ENCODE results near the gene ZBTB7C.

ZBTB7C gene

DNA sequence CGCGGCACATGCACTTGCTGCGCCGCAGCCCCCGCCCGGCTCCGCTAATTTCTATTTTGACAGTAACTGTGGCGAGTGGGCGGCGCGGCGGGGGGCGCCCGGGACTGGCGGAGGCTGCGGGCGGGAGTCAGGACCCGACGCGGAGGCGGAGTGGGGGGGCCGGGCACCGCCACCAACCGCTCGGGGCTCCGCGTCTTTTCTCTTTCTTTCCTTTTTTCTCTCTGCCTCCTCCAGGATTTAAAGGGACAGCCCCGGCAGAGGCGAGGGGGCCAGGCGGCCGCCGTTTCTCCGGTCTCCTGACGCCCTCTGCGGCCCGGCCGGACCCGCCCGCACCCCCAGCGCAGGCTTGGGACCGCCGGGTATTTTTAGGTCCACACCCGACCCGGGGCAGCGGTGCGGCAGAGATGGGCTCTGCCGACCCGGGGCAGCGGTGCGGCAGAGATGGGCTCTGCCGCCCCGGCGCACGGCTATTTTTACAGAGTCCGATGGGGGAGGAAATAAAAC, 460 bp upstream of the ZBTB7C start:
- H3K27me3 ChIP-seq (ENCODE audit: insufficient read depth, low read length), result peaks cover 57% of the 10 kb centered on the region

DNA sequence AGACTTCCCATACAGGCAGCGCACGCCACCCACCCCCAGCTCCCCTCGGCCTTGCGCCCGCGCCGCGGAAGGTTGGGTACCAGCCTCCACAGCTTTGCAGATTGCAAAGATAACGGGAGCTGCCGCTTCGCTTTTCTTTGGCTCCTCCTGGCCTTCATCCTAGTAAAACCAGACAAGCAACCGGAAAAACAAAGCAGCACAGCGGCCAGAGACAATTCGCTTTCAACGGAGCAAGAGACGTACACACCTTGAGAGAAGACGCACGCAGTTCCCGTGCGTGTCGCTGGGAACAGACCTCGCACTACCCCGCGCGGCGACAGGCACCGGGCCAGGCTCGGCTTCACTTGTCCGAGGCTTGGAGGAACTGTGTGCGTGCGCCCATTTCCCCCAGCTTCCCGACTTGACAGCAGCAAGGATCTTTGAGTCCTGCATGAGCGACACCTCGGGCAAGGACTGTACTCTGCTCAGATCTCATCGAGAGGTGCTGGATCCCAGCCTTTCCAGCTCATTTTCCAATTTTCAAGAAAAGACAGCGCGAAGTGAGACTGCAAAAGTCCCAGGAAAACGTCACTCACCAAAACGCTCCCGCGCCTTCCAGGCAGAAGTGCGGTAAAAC, 964 bp downstream of the ZBTB7C start:
- peak overlapping the region; percentile 85 for H2AFZ ChIP-seq (ENCODE audit: low read depth, low read length)
- peak overlapping the region; percentile 44 for H3K4me3 ChIP-seq (ENCODE audit: low read length)
- peaks cover 7% of the 10 kb centered on the region for H3K4me1 ChIP-seq (ENCODE audit: insufficient read depth, low read length)
- H3K9me3 ChIP-seq (ENCODE audit: low read length), result no peaks in the 10 kb centered on the region
- peaks cover 59% of the 10 kb centered on the region for H3K27me3 ChIP-seq (ENCODE audit: insufficient read depth, low read length)
- H3K36me3 ChIP-seq (ENCODE audit: insufficient read depth, low read length), result no peaks in the 10 kb centered on the region

More for the DNA sequence above, 460 bp upstream of the ZBTB7C start:
- no peaks in the 10 kb centered on the region for H3K9me3 ChIP-seq (ENCODE audit: low read length)
- peak overlapping the region; percentile 50 for H3K4me3 ChIP-seq (ENCODE audit: low read length)
- no peaks in the 10 kb centered on the region for H3K36me3 ChIP-seq (ENCODE audit: insufficient read depth, low read length)
- H2AFZ ChIP-seq (ENCODE audit: low read depth, low read length), result peak overlapping the region; percentile 97
- H3K4me1 ChIP-seq (ENCODE audit: insufficient read depth, low read length), result peaks cover 7% of the 10 kb centered on the region

DNA sequence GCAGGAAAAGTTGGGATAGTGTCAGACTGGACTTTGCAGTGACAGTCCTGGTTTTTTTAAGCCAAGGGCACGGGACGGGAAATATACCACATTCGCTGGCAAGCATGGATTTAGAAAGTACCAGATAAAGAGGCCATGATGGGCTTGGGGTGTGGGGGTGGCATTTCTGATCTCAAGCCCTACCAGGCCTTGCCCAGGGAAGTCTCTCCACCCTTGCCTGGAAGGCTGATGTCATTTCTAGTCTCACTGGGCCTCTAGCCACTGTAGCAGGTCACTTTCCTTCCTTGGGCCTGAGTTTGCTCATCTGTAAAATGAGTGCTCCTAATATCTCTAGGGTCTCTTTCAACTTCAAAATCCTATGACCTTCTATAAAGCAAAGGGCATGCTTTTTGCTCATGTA, 1.8 kb downstream of the ZBTB7C start:
- Histone ChIP-seq H2AFZ (ENCODE audit: low read depth, low read length) (no peak overlapping the region), H3K27me3 (ENCODE audit: insufficient read depth, low read length) (peaks cover 59% of the 10 kb centered on the region), H3K4me1 (ENCODE audit: insufficient read depth, low read length) (peaks cover 7% of the 10 kb centered on the region), H3K9me3 (ENCODE audit: low read length) (no peaks in the 10 kb centered on the region), H3K36me3 (ENCODE audit: insufficient read depth, low read length) (no peaks in the 10 kb centered on the region), H3K4me3 (ENCODE audit: low read length) (no peak overlapping the region)

DNA sequence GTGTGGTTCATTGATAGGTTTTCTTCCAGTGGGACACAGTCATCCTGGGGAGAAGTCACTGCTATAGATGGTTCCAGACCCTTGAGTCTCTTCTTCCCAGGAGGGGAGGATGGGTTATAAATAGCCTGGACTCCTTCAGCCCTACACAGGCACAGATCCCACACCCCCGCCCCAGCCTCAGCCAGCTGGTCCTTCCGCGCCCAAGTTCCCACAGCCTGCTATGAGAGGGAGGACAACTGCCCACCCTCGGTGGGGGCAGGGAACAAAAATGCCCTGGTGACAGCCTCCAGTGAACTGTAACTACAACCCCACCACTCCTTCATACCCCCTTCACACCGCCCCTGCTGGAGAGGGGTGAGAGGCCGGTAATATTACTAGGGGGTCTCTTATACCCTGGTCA, 3.2 kb downstream of the ZBTB7C start:
- no peaks in the 10 kb centered on the region for H3K9me3 ChIP-seq (ENCODE audit: low read length)
- H3K27me3 ChIP-seq (ENCODE audit: insufficient read depth, low read length), result peaks cover 46% of the 10 kb centered on the region
- H3K4me3 ChIP-seq (ENCODE audit: low read length), result no peak overlapping the region
- no peaks in the 10 kb centered on the region for H3K36me3 ChIP-seq (ENCODE audit: insufficient read depth, low read length)
- H3K4me1 ChIP-seq (ENCODE audit: insufficient read depth, low read length), result peaks cover 7% of the 10 kb centered on the region
- no peak overlapping the region for H2AFZ ChIP-seq (ENCODE audit: low read depth, low read length)

DNA sequence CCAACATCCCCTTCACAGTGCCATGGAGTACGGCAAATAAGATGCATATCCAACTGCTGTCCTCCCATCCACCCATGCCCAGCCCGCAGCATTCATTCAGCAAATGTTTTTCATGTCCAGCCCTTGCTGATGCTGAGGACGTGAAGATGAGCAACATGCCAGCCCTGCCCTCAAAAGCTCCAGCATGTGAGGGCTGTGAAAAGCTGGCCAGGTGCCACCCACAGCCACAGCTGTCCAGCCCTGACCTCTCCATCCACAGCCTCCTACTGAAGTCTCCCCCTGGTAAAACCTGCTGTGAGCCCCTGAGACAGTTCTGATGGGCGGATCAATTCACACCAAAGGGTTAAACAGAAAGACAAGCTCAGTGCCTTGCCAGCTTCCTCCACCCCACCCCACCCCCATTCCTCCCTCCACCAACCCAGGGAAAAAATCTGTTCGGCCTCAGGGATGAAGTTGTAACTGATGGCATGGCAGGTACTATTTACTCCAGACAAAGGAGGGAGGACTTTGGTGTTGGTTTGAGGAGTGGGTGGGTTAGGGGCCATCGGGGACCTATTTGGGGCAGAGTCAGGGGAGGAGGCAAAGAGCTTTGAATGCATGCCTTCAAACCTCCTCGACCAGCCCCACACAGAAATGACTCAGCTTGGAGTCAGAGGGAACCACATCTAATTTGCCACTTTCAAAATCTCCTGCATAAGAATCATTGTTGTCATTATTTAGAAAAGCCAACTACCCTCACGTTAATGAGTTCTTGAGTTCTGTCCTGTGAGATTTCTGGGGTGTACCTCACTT, 4.3 kb downstream of the ZBTB7C start:
- Histone ChIP-seq H3K9me3 (ENCODE audit: low read length) (no peaks in the 10 kb centered on the region), H3K27me3 (ENCODE audit: insufficient read depth, low read length) (peaks cover 39% of the 10 kb centered on the region), H3K36me3 (ENCODE audit: insufficient read depth, low read length) (no peaks in the 10 kb centered on the region), H3K4me1 (ENCODE audit: insufficient read depth, low read length) (peaks cover 6% of the 10 kb centered on the region), H2AFZ (ENCODE audit: low read depth, low read length) (no peak overlapping the region), H3K4me3 (ENCODE audit: low read length) (no peak overlapping the region)

DNA sequence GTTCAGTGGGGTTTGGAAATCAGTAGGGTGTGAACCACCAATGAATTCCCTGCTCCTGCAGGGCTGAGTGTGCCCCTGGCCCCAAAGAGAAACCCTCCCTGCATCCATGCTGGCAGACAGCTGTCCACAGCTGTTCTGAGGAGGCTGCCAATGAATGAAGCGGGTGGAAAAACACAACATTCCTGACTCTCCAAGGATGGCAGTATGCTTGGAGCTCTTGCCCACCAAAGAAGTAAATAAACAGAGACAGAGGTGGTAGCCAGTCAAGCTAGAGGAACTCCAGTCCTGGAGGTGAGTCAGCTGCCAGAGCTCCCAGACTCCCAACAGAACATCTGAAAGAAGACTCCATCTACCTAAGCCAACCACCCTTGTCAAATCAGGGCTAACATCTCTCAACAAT, 6.2 kb downstream of the ZBTB7C start:
- peaks cover 35% of the 10 kb centered on the region for H3K27me3 ChIP-seq (ENCODE audit: insufficient read depth, low read length)
- no peaks in the 10 kb centered on the region for H3K36me3 ChIP-seq (ENCODE audit: insufficient read depth, low read length)
- H2AFZ ChIP-seq (ENCODE audit: low read depth, low read length), result no peak overlapping the region
- no peaks in the 10 kb centered on the region for H3K9me3 ChIP-seq (ENCODE audit: low read length)
- no peaks in the 10 kb centered on the region for H3K4me1 ChIP-seq (ENCODE audit: insufficient read depth, low read length)
- no peak overlapping the region for H3K4me3 ChIP-seq (ENCODE audit: low read length)

DNA sequence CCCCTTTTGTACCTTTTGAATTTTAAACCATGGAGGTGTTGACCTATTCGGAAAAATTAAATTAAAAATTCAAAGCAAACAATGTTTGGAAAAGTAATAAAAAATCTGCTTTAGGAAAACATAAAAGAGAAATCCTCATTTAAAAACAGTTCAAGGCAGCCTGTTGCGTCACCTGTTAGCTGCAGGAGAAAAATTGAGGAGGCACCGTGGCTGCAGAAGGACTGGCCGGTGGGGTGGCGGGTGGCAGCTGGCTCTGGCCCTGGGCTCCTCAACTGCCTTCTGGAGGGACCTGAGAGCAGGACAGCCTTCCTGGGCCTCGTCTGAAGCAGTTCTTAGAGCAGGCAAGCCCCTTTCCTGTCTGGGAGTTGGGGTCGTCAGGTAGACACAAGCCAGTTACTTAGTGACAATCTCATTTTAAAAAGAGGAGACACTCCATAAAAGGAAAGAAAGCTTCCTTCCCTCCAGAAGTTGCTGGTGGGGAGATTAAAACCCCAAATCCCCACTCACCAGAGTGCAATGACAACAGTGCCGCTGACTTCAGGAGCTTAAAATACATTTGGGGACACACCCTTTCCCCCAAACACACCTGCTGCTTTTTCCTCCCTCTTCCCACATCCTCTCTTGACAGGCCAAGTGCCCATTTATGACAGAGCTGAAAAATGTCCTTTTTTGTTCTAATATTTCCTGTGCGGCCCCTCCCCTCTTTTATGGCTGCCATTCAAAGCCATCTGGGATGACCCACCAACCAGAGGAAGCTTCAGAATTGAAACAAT, 9.7 kb downstream of the ZBTB7C start:
- Histone ChIP-seq H3K36me3 (ENCODE audit: insufficient read depth, low read length) (no peaks in the 10 kb centered on the region), H3K4me3 (ENCODE audit: low read length) (no peak overlapping the region), H2AFZ (ENCODE audit: low read depth, low read length) (no peak overlapping the region), H3K9me3 (ENCODE audit: low read length) (no peaks in the 10 kb centered on the region), H3K27me3 (ENCODE audit: insufficient read depth, low read length) (peaks cover 10% of the 10 kb centered on the region), H3K4me1 (ENCODE audit: insufficient read depth, low read length) (no peaks in the 10 kb centered on the region)

DNA sequence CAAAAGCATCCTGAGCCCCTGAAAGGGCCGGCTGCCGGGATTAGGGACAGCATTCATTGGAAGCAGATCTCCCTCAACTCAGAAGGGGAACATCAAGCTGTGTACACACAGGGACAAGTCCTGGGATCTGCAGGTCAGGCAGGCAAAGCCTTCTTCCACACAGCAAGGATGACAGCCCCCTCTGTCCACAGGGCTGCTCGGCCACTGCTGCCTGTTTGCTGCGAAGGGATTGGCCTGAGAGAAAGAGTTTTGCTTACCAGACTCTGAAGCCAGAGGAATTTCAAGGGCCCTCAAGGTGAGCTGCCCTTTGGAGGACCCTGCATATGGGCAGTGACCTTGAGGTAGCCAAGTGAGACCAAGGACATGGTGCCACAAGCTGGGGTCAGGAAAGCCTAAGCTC, 11.1 kb downstream of the ZBTB7C start:
- H2AFZ ChIP-seq (ENCODE audit: low read depth, low read length), result no peak overlapping the region

DNA sequence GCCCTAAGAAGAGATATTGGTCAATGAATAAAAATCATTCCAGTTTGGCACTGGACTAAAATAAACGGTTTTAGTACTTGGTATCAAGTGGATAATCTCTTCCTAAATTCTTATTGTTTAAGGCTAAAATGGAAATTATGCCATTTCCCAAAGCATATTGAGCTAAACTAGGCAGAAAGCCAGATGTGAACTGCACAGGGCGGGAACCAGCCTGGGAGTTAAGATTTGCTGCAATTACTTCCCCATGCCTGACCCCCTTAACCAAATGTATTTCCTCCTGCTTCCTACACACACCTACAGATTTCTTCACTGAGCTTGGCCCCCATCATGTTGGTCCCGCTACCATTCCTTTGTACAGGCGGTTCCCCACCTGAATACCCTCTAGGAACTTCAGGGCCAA, 12.2 kb downstream of the ZBTB7C start:
- Histone ChIP-seq H3K4me1 (ENCODE audit: insufficient read depth, low read length) (no peaks in the 10 kb centered on the region), H3K4me3 (ENCODE audit: low read length) (no peak overlapping the region), H3K27me3 (ENCODE audit: insufficient read depth, low read length) (peaks cover 4% of the 10 kb centered on the region), H3K9me3 (ENCODE audit: low read length) (no peaks in the 10 kb centered on the region), H2AFZ (ENCODE audit: low read depth, low read length) (no peak overlapping the region), H3K36me3 (ENCODE audit: insufficient read depth, low read length) (no peaks in the 10 kb centered on the region)

More for the DNA sequence above, 11.1 kb downstream of the ZBTB7C start:
- Histone ChIP-seq H3K27me3 (ENCODE audit: insufficient read depth, low read length) (peaks cover 4% of the 10 kb centered on the region), H3K9me3 (ENCODE audit: low read length) (no peaks in the 10 kb centered on the region), H3K4me3 (ENCODE audit: low read length) (no peak overlapping the region), H3K36me3 (ENCODE audit: insufficient read depth, low read length) (no peaks in the 10 kb centered on the region), H3K4me1 (ENCODE audit: insufficient read depth, low read length) (no peaks in the 10 kb centered on the region)

DNA sequence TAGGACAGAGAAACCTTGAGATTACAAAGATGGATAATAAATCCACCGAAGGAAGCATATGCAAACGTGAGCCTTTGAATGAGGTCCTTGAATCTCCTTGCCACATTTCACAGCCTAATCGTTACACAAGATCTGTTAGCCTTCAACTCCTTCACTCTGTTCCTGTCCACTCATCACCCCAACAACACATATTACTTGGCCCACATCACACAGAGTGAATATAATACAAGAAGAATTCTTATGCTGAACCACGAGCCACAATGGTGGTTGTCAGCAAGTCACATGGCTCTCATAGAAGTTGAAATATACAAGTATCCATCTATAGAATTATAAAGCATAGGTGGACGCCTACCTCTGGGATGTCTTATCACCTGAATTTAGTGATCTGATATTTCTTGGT, 12.6 kb downstream of the ZBTB7C start:
- no peak overlapping the region for H3K4me3 ChIP-seq (ENCODE audit: low read length)
- peaks cover 8% of the 10 kb centered on the region for H3K27me3 ChIP-seq (ENCODE audit: insufficient read depth, low read length)
- H3K36me3 ChIP-seq (ENCODE audit: insufficient read depth, low read length), result no peaks in the 10 kb centered on the region
- H3K4me1 ChIP-seq (ENCODE audit: insufficient read depth, low read length), result no peaks in the 10 kb centered on the region
- H3K9me3 ChIP-seq (ENCODE audit: low read length), result no peaks in the 10 kb centered on the region
- H2AFZ ChIP-seq (ENCODE audit: low read depth, low read length), result no peak overlapping the region

DNA sequence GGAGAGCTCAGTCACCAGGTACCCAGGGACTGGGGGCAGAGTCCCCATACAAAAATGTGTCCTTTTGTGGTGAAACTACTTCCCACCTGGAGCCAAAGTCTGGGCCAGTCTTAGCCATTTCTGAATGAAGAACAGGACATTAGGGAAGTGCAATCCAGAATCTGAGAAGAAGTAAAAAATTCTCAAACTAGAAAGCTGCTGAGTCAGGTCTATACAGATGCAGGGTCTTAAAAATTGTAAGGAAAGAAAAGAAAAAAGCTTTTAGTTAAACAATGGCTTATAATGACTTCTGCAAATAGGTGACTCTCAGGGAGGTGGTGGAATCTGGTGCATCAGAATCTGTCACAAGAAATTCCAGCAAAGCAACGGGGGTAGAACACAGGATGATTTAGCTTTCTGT, 13.5 kb downstream of the ZBTB7C start:
- H3K27me3 ChIP-seq (ENCODE audit: insufficient read depth, low read length), result peaks cover 9% of the 10 kb centered on the region
- H2AFZ ChIP-seq (ENCODE audit: low read depth, low read length), result no peak overlapping the region
- no peaks in the 10 kb centered on the region for H3K4me1 ChIP-seq (ENCODE audit: insufficient read depth, low read length)
- no peaks in the 10 kb centered on the region for H3K9me3 ChIP-seq (ENCODE audit: low read length)
- H3K4me3 ChIP-seq (ENCODE audit: low read length), result no peak overlapping the region
- no peaks in the 10 kb centered on the region for H3K36me3 ChIP-seq (ENCODE audit: insufficient read depth, low read length)

DNA sequence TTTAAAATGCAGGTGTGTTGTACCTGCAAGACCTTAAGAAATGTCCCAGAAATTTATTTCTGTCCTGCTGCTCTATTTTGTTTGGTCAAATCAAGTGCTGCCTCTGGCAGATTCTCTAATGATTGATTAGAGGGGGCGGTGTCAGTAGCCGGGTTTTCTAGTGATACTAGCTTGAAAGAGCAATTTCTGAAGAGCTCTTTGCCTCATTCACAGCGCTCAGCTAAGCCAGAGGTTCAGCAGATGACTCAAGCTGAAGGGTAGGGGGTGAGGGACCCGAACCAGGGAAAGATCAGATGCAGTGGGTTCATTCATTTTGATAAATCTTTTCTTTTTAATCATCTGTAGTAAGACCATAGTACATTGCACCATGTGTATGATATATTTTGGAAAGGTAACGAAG, 15.0 kb downstream of the ZBTB7C start:
- H3K36me3 ChIP-seq (ENCODE audit: insufficient read depth, low read length), result no peaks in the 10 kb centered on the region
- no peak overlapping the region for H3K4me3 ChIP-seq (ENCODE audit: low read length)
- no peak overlapping the region for H2AFZ ChIP-seq (ENCODE audit: low read depth, low read length)
- H3K27me3 ChIP-seq (ENCODE audit: insufficient read depth, low read length), result peaks cover 9% of the 10 kb centered on the region
- H3K4me1 ChIP-seq (ENCODE audit: insufficient read depth, low read length), result no peaks in the 10 kb centered on the region
- H3K9me3 ChIP-seq (ENCODE audit: low read length), result no peaks in the 10 kb centered on the region

DNA sequence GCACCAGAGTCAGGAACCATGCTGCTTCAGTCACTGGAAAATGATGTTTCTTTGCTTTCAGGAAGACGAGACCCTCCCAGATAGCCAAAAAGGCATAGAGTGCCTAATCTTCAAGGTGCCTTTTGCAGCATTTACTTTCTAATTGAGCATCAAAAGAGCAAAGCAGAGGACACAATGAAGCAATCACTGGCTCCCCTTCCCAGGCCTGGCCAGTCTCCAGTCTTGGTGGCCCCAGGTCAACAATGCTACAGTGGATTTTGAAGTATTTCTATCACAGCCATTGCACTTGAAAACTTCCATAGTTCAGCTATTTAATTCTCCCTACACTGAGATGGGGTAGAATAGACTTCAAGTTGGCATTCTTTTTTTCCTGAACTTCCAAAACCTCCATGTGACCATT, 15.4 kb downstream of the ZBTB7C start:
- Histone ChIP-seq H3K4me1 (ENCODE audit: insufficient read depth, low read length) (no peaks in the 10 kb centered on the region), H2AFZ (ENCODE audit: low read depth, low read length) (no peak overlapping the region), H3K4me3 (ENCODE audit: low read length) (no peak overlapping the region), H3K27me3 (ENCODE audit: insufficient read depth, low read length) (peaks cover 9% of the 10 kb centered on the region), H3K9me3 (ENCODE audit: low read length) (no peaks in the 10 kb centered on the region), H3K36me3 (ENCODE audit: insufficient read depth, low read length) (no peaks in the 10 kb centered on the region)
